Kasumi-1 (cell line): Measurements from ENCODE around the gene DBNDD2.

ENCODE experiments used
- DNase-seq, 2 experiments: peaks; one replicate each; lab custom pipeline; 2025; lab: John Stamatoyannopoulos, UW

Gene DBNDD2

GRCh38 chr20:45449528-45449927 lies 41.4 kb downstream of the DBNDD2 start:
- no peak for DNase-seq

GRCh38 chr20:45450097-45450818 lies 42.2 kb downstream of the DBNDD2 start:
- peak; percentile 95 to 97 for DNase-seq

GRCh38 chr20:45452238-45452637 lies 44.1 kb downstream of the DBNDD2 start:
- DNase-seq = no peak

GRCh38 chr20:45452772-45453691 lies 44.9 kb downstream of the DBNDD2 start:
- DNase-seq = no peak

GRCh38 chr20:45456632-45457031 lies 48.5 kb downstream of the DBNDD2 start:
- peak in 1 of 2 experiments; percentile 21 for DNase-seq

GRCh38 chr20:45459606-45460005 lies 51.5 kb downstream of the DBNDD2 start:
- peak; percentile 39 to 64 for DNase-seq
